Activated CD8-positive, alpha-beta memory T cell treated with anti-CD3 and anti-CD28 coated beads for 1 hour (primary cell): ENCODE data around the gene CATSPER3.

Experiments used
- DNase-seq, 2 donors: peaks; one replicate each; pipeline ENCODE4 v3.0.0-alpha.2; 2020; ENCODE audit warnings: low read depth in 1 of 2; ENCODE audit errors: extremely low read depth in 1 of 2

CATSPER3 gene

DNA sequence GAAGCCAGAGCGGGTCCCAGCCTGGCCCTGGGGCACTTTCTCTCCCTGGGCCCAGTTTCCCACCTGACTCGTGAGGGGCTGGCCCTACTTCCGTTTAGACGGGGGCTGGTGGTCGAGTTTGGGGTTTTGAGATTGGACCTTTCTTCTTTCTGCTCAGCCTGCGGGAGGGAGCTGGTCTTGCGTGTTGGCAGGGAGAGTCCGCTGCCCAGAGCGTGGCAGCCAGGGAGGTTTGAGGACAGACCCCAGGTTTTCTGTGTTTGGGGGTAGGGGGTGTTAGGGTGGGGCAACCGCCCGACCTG is 72.3 kb downstream of the CATSPER3 start:
- DNase-seq = no peak

GRCh38 chr5:135040333-135041144 is 72.8 kb downstream of the CATSPER3 start:
- no peak for DNase-seq

DNA sequence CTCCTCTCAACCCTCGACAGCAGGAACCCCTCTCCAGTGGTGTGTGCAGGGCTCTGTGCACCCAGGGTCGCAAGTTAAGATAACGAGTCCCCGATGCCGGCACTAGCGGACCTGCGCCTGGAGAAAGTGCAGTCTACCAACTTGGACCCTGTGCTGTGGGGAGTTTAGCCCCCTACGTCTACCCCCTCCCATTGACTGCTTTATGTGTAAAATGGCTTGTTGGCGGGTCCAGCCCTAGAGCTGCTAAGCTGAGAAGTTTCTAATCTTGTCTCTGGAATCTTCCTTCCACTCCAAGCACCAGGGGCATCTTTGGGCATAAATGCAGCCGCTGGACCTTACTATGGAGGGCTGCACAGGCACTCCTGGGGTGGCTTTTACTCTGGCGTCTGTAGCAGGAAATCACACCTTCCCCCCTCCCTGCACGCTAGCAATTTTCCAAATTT is 73.5 kb downstream of the CATSPER3 start:
- no peak for DNase-seq

- no peak for DNase-seq
These were observed 74.0 kb downstream of the CATSPER3 start for GRCh38 chr5:135041726-135042125.

GRCh38 chr5:135042595-135042994 is 74.9 kb downstream of the CATSPER3 start:
- DNase-seq = no peak

GRCh38 chr5:135045488-135045887 is 77.8 kb downstream of the CATSPER3 start:
- no peak for DNase-seq

DNA sequence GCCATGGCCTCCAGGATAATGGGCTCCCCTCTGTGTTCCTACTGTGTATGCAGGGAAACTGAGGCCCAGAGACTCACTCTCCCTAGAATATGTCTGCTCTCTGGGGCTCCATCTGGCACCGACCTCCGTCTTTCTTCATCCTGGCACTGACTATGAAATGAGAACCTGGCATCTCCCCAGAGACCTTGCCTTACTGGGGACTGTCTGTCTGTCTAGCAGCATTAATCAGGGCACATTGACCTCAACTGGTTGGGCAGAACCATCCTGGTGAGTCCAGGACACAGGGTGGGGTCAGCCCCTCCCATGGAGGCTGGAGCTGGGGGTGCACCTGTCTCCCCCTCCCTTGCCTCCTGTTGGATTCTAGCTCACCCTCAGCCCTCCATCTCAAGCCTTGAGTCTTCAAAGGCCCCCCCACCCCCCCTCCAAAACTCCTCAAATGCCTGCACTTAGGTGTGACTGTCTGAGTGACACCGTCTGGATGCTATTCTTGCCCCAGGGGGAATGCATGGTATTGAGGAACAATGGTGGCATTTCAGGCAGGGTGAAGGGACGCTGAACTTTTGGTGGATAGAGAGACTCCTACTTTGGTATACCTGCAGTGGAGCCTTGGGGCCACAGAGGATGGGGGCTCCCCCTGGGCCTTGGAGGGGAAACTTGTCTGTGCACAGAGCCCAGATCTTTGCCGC is 79.1 kb downstream of the CATSPER3 start:
- no peak for DNase-seq

GRCh38 chr5:135047347-135047695 is 79.6 kb downstream of the CATSPER3 start:
- no peak for DNase-seq

DNA sequence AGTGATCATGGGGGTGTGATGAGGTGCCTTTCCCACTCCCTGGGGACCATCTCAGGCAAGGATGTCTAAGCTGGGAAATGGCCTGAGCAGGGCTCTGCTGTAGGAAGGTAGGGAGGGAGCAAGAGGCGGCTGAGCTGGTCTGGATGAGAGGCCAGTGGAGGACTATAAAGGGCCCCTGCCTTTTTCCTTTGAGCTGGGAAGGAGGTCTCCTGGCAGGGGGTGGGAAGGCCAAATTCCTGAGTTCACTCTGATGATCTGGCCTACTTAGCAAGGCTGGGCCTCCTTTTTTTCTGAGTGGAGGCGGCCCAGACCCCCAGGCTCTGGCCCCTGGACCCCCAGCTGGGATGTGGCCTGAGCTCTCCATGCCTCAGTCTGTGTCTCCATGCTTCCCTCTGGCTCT is 80.6 kb downstream of the CATSPER3 start:
- no peak for DNase-seq

DNA sequence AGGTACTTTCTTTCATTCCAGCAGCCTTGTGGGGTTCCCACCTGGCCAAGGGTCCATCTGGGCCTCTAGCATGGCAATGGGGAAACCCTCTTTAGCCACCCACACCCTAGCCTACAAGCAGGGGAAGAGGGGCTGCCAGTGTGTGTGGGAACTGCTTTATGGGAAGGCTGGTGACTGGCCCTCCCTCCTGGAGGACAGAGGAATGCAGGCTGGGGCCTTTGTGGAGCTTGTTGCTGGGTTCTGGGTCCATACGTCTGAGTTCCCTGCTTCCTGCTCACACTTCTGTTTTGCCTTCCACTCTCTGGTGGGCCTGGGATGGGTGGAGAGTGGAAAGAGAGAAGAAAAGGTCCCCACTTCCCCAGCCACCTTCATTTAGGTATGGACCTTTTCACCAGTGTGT is 81.2 kb downstream of the CATSPER3 start:
- no peak for DNase-seq

GRCh38 chr5:135050244-135050767 is 82.6 kb downstream of the CATSPER3 start:
- no peak for DNase-seq

GRCh38 chr5:135051399-135051798 is 83.7 kb downstream of the CATSPER3 start:
- DNase-seq = no peak

DNA sequence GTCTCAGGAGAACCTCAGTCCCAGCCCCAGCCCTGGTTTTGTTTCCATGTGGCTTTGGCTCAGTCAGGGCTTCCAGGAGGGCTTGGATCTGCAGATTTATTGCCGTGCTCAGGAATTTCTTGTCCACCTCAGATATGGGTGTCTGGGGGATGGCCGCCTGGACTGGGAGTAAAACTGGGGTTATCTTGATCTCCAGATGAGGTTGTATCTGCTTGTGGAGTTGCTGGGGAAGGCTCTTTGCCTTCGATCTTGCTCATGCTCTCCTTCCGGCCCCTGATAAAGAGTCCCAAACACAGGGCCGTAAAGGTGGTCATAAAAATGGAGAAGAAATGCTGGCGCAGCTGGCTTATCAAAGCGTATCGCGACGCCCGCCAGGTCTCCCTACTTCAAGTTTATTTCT is 84.2 kb downstream of the CATSPER3 start:
- DNase-seq = no peak

- no peak for DNase-seq
These were observed 84.9 kb downstream of the CATSPER3 start for GRCh38 chr5:135052511-135053145.

GRCh38 chr5:135053278-135053677 is 85.6 kb downstream of the CATSPER3 start:
- no peak for DNase-seq

DNA sequence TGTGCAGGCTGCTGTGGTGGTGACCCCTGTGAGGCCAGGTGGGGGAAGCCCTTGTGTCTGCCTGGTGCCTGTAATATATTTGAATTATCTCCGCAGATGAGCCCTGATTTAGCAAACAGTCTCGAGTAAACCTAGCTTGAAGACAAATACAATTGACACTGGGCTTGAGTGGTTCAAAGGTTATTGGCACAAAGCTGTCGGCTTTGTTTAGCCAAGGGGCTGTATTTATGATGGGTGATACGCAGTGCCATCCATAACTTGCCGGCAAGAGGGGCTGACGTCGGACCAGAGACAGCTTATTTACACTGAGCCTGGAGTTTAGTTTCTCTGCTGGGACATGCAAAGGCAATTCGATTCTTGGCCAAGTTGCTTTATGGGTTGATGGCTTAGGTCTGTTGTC is 86.3 kb downstream of the CATSPER3 start:
- DNase-seq = no peak

DNA sequence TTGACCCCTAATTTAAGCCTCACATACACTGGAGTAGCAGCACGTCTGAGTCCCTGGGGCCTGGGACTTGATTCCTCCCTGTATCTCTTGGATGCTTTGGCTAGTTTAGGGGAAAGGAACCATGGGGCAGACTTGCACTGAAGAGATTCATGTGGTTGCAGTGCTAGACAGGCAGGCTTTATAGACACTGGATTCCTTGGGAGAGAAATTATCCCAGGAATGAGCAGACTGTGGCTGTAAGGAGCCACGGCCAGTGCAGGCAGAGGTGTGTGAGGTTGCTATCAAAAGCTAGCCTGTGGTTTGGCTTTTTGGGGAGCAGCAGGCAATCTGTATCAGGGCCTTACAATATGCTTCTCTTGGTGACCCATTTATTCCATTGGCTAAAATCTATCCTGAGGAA is 86.8 kb downstream of the CATSPER3 start:
- no peak for DNase-seq

- DNase-seq = no peak
These were observed 87.7 kb downstream of the CATSPER3 start for GRCh38 chr5:135055396-135055795.

DNA sequence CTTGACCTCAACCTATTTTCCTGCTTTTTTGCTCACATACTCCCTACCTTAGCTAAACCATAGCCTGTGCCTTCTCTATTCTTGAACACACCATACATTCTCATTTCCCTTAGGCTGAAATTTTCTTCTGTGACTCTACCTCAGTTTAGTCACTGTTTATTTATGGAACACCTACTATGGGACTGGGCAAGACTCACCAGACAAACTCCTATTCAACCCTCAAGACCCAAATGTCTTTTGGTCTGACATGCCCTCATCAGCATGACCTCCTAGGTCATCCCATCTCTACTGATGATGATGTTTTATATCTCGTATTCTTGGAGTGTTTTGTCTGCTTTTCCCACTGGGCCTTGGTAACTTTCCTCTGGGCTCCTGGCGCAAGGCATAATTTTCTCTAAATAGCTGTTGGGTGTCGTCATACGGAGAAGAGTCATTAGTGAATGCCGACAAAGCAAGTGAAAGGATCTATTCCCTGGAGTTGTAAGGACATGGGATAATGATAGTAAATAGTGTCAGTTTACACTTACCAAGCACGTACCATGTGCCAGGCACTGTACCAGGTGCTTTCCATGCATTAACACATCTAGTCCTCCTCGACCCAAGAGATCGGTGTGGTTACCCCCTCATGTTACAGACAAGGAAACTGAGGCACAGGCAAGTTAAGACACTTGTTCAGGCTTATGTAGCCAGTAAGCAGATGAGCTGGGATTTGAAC is 88.8 kb downstream of the CATSPER3 start:
- no peak for DNase-seq

DNA sequence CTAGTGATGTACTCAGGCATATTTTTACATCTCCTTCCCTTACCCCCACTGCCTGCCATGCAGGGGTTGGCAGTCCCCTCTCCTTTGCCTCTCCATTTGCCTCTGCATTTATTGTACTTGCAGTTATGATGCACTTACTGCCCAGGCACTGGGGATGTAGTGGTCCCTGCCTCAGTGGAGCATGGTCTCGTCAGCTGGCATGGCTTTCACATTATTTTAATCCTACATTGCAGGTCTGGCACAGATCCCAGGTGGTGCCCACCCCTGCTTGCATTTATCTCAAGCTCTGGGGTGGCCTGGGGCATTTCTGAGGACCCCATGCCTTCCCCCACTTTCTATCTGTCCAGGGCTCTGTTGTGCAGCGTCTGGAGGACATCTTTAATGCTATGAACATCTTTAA is 89.5 kb downstream of the CATSPER3 start:
- no peak for DNase-seq

GRCh38 chr5:135058331-135058732 is 90.6 kb downstream of the CATSPER3 start:
- DNase-seq = no peak
